Measurements from ENCODE around the gene MYO15A.

Gene MYO15A

DNA sequence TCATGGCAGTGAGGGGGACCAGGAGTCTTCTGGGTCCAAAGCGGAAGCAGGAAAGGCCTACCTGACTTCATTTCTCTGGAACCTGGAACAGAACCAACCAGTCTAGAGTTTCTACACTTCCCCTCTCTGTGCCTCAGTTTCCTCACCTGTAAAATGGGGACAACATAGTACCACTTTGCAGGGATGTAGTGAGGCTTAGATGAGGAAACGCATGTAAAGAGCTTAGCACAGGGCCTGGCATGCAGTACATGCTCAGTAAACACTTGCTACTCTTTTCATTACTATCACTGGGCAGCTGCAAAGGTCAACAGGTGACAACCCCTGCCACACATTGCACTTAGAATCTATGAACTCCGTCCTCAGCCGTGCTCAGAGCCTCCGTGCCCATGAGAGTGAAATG lies 24.2 kb downstream of the MYO15A start:
- H3K9ac ChIP-seq (ENCODE audit: insufficient read length, low read depth): no peak overlapping the region
- TF ChIP-seq YY1 (IDR thresholded peaks at IDR 0.05; ENCODE audit: insufficient read depth, insufficient read length) (no peak), ZNF274 (IDR thresholded peaks at IDR 0.05; ENCODE audit: low read depth, low read length) (no peak), SUZ12 (IDR thresholded peaks at IDR 0.05; ENCODE audit: extremely low read depth, insufficient read depth, insufficient read length) (no peak)
- DNase-seq (ENCODE audit: low read depth, low spot score): no peak
- no peaks in the 10 kb centered on the region for H3K36me3 ChIP-seq (ENCODE audit: insufficient read depth, insufficient read length, low read length)
- H3K4me1 ChIP-seq (ENCODE audit: insufficient read depth, insufficient read length): peaks cover 7% of the 10 kb centered on the region
- no peak overlapping the region for H3K4me3 ChIP-seq (ENCODE audit: insufficient read length, low read depth)
- no peaks in the 10 kb centered on the region for H3K9me3 ChIP-seq (ENCODE audit: insufficient read depth, low read length)
- H3K27me3 ChIP-seq (ENCODE audit: insufficient read depth, insufficient read length): no peaks in the 10 kb centered on the region

DNA sequence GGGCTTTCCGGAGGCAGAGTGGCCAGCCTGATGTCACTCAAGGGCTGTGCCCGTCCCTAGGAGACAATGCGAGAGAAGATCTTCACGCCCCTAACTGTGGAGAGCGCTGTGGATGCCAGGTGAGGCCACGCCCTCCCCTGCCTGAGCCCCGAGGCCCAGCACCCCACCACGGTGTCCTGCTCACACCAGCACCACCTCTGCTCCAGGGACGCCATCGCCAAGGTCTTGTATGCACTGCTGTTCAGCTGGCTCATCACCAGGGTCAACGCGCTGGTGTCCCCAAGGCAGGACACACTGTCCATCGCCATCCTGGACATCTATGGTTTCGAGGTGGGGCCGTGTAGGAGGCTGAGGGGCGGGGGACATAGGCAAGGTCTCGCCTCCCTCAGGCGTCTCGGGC lies 27.8 kb downstream of the MYO15A start:
- Histone ChIP-seq H3K4me1 (ENCODE audit: insufficient read depth, insufficient read length) (peaks cover 14% of the 10 kb centered on the region), H3K27me3 (ENCODE audit: insufficient read depth, insufficient read length) (no peaks in the 10 kb centered on the region), H3K9me3 (ENCODE audit: insufficient read depth, low read length) (no peaks in the 10 kb centered on the region), H3K4me3 (ENCODE audit: insufficient read length, low read depth) (no peak overlapping the region), H3K9ac (ENCODE audit: insufficient read length, low read depth) (no peak overlapping the region), H3K36me3 (ENCODE audit: insufficient read depth, insufficient read length, low read length) (no peaks in the 10 kb centered on the region)
- TF ChIP-seq SUZ12 (IDR thresholded peaks at IDR 0.05; ENCODE audit: extremely low read depth, insufficient read depth, insufficient read length): no peak
- no peak for TF ChIP-seq YY1 (IDR thresholded peaks at IDR 0.05; ENCODE audit: insufficient read depth, insufficient read length)
- TF ChIP-seq ZNF274 (IDR thresholded peaks at IDR 0.05; ENCODE audit: low read depth, low read length): no peak
- DNase-seq (ENCODE audit: low read depth, low spot score): no peak

DNA sequence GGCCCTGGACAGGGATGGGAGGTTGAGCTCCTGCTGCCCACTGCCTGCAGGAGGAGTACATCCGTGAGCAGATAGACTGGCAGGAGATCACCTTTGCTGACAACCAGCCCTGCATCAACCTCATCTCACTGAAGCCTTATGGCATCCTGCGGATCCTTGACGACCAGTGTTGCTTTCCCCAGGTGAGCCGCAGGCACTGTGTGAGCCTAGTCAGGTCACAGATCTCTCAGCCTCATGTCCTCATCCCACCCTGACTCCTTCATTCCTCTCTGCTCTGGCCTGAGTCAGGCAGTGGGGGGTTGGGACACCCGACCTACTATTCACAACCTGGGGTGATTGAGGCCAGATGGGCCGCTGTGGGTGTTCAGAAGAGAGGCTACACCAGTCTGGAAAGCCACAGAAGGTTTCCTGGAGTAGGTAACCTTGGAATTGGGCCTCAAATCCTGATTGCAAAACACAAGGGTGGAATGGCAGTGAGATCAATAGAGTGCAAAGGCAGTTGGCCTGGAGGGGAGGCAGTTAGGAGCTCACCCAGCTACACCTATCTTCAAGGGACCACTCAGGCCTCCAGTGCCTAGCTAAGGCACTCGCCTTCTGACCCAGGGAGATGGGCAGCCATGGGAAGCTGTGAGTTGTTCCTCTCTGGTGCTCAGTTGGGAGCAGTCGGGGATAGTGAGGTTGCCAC lies 29.7 kb downstream of the MYO15A start:
- TF ChIP-seq ZNF274 (IDR thresholded peaks at IDR 0.05; ENCODE audit: low read depth, low read length) (no peak), SUZ12 (IDR thresholded peaks at IDR 0.05; ENCODE audit: extremely low read depth, insufficient read depth, insufficient read length) (no peak)
- Histone ChIP-seq H3K27me3 (ENCODE audit: insufficient read depth, insufficient read length) (no peaks in the 10 kb centered on the region), H3K9me3 (ENCODE audit: insufficient read depth, low read length) (no peaks in the 10 kb centered on the region), H3K36me3 (ENCODE audit: insufficient read depth, insufficient read length, low read length) (no peaks in the 10 kb centered on the region), H3K4me1 (ENCODE audit: insufficient read depth, insufficient read length) (peaks cover 20% of the 10 kb centered on the region), H3K9ac (ENCODE audit: insufficient read length, low read depth) (no peak overlapping the region), H3K4me3 (ENCODE audit: insufficient read length, low read depth) (no peak overlapping the region)
- DNase-seq (ENCODE audit: low read depth, low spot score): no peak

DNA sequence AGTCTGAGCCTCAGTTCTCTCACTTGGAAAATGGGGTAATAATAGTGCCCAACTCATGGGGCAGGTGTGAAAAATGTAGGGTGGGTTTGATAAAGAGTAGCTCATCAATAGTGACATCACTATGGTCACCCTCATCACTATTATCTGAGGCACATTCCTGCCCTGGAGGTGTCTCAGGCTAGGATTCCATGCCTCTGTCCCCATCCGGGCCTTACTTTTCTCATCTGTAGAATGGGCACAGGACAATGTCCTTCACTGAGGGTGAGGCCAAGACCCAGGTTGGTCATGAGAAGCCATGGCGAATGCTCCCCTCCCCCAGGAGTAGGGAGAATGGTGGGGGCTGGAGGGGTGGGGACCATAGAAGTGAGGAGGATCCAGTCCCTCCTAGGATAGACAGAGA lies 30.5 kb downstream of the MYO15A start:
- Histone ChIP-seq H3K4me3 (ENCODE audit: insufficient read length, low read depth) (no peak overlapping the region), H3K9ac (ENCODE audit: insufficient read length, low read depth) (no peak overlapping the region), H3K36me3 (ENCODE audit: insufficient read depth, insufficient read length, low read length) (no peaks in the 10 kb centered on the region), H3K27me3 (ENCODE audit: insufficient read depth, insufficient read length) (no peaks in the 10 kb centered on the region), H3K4me1 (ENCODE audit: insufficient read depth, insufficient read length) (peaks cover 24% of the 10 kb centered on the region), H3K9me3 (ENCODE audit: insufficient read depth, low read length) (no peaks in the 10 kb centered on the region)
- TF ChIP-seq SUZ12 (IDR thresholded peaks at IDR 0.05; ENCODE audit: extremely low read depth, insufficient read depth, insufficient read length): no peak
- no peak for TF ChIP-seq ZNF274 (IDR thresholded peaks at IDR 0.05; ENCODE audit: low read depth, low read length)
- DNase-seq (ENCODE audit: low read depth, low spot score): no peak

DNA sequence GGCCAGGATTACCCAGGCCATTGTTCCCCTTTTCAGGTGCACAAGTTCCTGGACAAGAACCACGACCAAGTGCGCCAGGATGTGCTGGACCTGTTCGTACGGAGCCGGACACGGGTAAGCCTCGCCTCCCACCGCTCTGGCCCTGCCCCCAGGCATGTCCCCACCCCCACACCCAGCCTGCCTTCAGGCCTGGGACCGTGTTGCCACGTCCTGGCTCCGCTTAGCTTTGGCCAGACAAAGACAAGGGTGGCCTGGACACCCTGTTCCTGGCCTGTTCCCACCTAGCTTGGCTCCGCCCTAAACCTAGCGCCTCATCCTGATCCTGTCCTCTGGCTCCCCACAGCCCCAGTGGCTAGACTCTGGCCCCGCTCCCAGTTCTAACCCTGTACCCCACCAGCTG lies 30.9 kb downstream of the MYO15A start:
- H3K4me3 ChIP-seq (ENCODE audit: insufficient read length, low read depth): no peak overlapping the region
- no peaks in the 10 kb centered on the region for H3K36me3 ChIP-seq (ENCODE audit: insufficient read depth, insufficient read length, low read length)
- H3K4me1 ChIP-seq (ENCODE audit: insufficient read depth, insufficient read length): peaks cover 24% of the 10 kb centered on the region
- no peaks in the 10 kb centered on the region for H3K27me3 ChIP-seq (ENCODE audit: insufficient read depth, insufficient read length)
- no peak overlapping the region for H3K9ac ChIP-seq (ENCODE audit: insufficient read length, low read depth)
- no peak for DNase-seq (ENCODE audit: low read depth, low spot score)
- H3K9me3 ChIP-seq (ENCODE audit: insufficient read depth, low read length): no peaks in the 10 kb centered on the region
- TF ChIP-seq YY1 (IDR thresholded peaks at IDR 0.05; ENCODE audit: insufficient read depth, insufficient read length): no peak

DNA sequence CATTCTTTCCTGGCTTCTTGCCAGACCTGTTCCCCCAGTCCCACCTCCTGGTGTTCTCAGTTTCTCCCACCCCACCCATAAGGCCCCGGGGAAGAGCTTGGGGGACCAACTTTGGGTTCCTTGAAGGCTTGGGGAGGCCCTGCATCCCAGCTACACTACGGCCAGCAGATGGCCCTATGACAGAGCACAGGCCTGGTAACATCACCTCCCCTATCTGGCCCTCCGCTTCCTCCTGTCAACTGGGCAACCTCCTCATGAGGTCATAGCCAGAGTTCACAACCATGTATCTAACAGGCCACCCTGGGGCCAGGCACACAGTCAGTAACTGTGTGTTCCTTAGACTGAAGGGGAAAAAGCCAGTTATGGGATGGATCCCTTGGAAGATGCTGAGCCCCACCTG lies 31.4 kb downstream of the MYO15A start:
- H3K4me3 ChIP-seq (ENCODE audit: insufficient read length, low read depth): no peak overlapping the region
- no peaks in the 10 kb centered on the region for H3K9me3 ChIP-seq (ENCODE audit: insufficient read depth, low read length)
- DNase-seq (ENCODE audit: low read depth, low spot score): no peak
- H3K9ac ChIP-seq (ENCODE audit: insufficient read length, low read depth): no peak overlapping the region
- H3K27me3 ChIP-seq (ENCODE audit: insufficient read depth, insufficient read length): no peaks in the 10 kb centered on the region
- TF ChIP-seq ZNF274 (IDR thresholded peaks at IDR 0.05; ENCODE audit: low read depth, low read length) (no peak), YY1 (IDR thresholded peaks at IDR 0.05; ENCODE audit: insufficient read depth, insufficient read length) (no peak), SUZ12 (IDR thresholded peaks at IDR 0.05; ENCODE audit: extremely low read depth, insufficient read depth, insufficient read length) (no peak)
- H3K4me1 ChIP-seq (ENCODE audit: insufficient read depth, insufficient read length): peaks cover 24% of the 10 kb centered on the region
- H3K36me3 ChIP-seq (ENCODE audit: insufficient read depth, insufficient read length, low read length): no peaks in the 10 kb centered on the region

DNA sequence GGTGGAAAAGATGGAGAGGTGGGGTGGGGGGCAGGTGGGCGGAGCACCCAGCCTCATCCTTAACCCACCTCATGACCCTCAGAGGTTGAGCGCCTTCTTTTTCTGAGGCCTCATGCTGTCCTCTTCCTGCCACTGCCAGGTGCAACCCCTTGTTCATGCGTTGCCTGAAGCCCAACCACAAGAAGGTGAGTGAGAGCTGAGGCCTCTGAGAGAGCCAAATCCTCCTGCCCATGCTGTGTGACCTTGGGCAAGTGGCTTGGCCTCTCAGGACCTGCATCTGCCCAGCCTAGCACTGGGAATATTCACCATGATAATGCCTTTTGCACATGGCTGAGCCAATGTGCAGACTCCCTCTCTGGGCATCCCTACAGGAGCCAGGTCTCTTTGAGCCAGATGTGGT lies 32.1 kb downstream of the MYO15A start:
- Histone ChIP-seq H3K9me3 (ENCODE audit: insufficient read depth, low read length) (no peaks in the 10 kb centered on the region), H3K9ac (ENCODE audit: insufficient read length, low read depth) (no peak overlapping the region), H3K4me1 (ENCODE audit: insufficient read depth, insufficient read length) (peaks cover 22% of the 10 kb centered on the region), H3K36me3 (ENCODE audit: insufficient read depth, insufficient read length, low read length) (no peaks in the 10 kb centered on the region), H3K4me3 (ENCODE audit: insufficient read length, low read depth) (no peak overlapping the region), H3K27me3 (ENCODE audit: insufficient read depth, insufficient read length) (no peaks in the 10 kb centered on the region)
- DNase-seq (ENCODE audit: low read depth, low spot score): no peak
- no peak for TF ChIP-seq ZNF274 (IDR thresholded peaks at IDR 0.05; ENCODE audit: low read depth, low read length)
- TF ChIP-seq SUZ12 (IDR thresholded peaks at IDR 0.05; ENCODE audit: extremely low read depth, insufficient read depth, insufficient read length): no peak
- no peak for TF ChIP-seq YY1 (IDR thresholded peaks at IDR 0.05; ENCODE audit: insufficient read depth, insufficient read length)
